ENCODE results near the gene HRC.
A peak's percentile ranks its signal among the peaks of the same experiment; 100 is the strongest.
"Not testable (repeated sequence)": the region's sequence is repeated elsewhere in the genome, so short reads cannot be mapped to it uniquely, and the experiment has no call there.

HRC gene, protein sequence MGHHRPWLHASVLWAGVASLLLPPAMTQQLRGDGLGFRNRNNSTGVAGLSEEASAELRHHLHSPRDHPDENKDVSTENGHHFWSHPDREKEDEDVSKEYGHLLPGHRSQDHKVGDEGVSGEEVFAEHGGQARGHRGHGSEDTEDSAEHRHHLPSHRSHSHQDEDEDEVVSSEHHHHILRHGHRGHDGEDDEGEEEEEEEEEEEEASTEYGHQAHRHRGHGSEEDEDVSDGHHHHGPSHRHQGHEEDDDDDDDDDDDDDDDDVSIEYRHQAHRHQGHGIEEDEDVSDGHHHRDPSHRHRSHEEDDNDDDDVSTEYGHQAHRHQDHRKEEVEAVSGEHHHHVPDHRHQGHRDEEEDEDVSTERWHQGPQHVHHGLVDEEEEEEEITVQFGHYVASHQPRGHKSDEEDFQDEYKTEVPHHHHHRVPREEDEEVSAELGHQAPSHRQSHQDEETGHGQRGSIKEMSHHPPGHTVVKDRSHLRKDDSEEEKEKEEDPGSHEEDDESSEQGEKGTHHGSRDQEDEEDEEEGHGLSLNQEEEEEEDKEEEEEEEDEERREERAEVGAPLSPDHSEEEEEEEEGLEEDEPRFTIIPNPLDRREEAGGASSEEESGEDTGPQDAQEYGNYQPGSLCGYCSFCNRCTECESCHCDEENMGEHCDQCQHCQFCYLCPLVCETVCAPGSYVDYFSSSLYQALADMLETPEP

DNA sequence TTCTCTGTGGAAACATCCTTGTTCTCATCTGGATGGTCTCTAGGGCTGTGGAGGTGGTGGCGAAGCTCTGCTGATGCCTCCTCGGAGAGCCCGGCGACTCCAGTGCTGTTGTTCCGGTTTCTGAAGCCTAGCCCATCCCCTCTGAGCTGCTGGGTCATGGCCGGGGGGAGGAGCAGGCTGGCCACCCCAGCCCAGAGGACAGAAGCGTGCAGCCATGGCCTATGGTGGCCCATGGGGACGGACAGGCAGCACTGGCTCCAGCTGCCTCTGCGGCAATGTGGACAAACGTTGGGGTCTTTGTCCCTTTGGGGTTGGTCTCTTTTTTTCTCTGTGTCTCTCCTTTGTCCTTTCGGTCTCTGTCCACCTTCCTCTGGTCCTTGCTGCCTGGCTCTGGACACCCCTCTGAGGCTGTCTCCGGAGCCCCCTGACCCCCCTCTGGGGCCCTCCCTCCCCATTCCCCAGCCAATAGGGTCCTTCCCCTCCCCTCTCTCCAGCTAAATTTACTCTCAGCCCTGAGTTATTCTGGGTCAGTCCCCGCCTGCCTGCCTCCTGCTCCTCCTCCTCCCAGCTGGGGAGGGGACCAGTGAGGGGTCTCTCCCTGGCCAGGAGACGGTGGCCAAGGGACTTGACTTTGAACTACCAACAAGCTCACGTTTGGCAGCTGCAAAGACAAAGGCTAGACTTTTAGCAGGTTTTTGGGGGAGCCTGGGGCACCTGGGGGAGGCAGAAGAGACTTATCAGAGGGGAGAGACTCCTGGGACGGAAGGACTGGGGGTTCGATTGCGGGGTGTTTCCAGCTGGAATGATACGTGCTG is at the start of gene HRC:
Gene HRC (minus strand): TSS at position 392 of the 815 bp plus-strand sequence. CDS start 159 bp downstream, at position 233.
- peak; percentile 66 for DNase-seq

GRCh38 chr19:49201042-49201441 is 45.8 kb upstream of the HRC start:
- no peak for DNase-seq

DNA sequence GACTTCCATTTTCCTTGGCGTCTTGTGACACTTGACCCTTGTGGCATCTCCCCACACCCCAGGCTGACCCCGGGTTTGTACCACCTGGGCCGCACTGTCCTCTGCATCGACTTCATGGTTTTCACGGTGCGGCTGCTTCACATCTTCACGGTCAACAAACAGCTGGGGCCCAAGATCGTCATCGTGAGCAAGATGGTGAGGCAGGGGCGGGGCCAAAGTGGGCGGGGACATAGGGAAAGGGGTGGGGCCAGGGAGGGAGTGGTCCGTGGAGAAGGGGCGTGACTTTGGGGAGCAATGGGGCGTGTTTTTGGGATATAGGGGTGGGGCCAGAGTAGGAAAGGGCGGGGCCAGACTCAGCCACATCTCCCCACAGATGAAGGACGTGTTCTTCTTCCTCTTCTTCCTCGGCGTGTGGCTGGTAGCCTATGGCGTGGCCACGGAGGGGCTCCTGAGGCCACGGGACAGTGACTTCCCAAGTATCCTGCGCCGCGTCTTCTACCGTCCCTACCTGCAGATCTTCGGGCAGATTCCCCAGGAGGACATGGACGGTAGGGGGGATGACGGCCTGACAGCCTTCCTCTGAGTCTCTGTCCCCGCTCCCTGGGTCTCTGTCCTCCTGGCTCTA is 45.2 kb upstream of the HRC start:
- DNase-seq: no peak

- DNase-seq: peak; percentile 59
These were observed 41.5 kb upstream of the HRC start for GRCh38 chr19:49196527-49197240.

DNA sequence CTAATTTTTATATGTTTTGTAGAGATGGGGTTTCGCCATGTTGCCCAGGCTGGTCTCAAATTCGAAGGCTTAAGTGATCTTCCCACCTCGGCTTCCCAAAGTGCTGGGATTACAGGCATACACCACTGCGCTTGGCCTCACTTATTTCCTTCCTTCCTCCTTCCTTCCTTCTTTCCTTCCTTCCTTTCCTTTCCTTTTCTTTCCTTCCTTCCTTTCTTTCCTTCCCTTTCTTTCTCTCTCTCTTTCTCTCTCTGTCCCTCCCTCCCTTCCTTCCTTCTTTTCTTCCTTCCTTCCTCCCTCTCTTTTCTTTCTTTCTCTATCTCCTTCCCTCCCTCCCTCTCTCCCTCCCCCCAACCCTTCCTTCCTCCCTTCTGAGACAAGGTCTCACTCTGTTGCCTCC is 39.2 kb upstream of the HRC start:
- no peak for DNase-seq

DNA sequence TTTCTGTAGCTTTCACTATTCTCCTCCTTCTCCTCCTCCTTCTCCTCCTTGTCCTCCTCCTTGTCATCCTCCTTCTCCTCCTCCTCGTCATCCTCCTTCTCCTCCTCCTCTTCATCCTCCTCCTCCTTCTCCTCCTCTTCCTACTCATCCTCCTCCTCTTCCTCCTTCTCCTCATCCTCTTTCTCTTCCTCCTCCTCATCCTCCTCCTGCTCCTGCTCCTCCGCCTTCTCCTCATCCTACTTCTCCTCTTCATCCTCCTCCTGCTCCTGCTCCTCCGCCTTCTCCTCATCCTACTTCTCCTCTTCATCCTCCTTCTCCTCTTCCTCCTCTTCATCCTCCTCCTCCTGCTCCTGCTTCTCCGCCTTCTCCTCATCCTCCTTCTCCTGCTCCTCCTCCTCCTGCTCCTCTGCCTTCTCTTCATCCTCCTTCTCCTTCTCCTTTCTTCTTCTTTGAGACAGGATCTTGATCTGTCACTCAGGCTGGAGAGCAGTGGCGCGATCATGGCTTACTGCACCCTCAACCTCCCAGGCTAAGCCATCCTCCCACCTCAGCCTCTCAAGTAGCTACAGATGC is 38.7 kb upstream of the HRC start:
- no peak for DNase-seq

- DNase-seq: no peak
These were observed 35.6 kb upstream of the HRC start for GRCh38 chr19:49190781-49191180.

DNA sequence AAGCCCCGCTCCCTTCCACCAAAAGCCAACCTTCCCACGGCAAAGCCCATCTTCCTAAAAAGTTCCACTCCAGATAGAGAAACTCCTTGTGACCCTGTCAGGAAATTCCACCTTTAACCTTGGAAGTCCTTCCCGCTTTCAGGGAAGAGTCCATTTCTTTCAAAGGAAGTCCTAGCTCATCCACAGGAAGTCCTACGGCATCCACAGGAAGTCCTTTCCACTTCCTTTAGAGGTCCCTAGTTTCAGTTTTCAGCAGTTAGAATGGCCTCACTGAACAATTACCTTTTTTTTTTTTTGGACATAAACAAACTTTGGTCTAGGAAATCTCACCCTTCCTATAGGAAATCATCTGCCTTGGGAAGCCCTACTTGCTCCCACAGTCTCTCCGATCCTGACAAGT is 34.1 kb upstream of the HRC start:
- no peak for DNase-seq

GRCh38 chr19:49188626-49189200 is 33.5 kb upstream of the HRC start:
- DNase-seq: no peak

- no peak for DNase-seq
These were observed 30.9 kb upstream of the HRC start for GRCh38 chr19:49186108-49186507.

DNA sequence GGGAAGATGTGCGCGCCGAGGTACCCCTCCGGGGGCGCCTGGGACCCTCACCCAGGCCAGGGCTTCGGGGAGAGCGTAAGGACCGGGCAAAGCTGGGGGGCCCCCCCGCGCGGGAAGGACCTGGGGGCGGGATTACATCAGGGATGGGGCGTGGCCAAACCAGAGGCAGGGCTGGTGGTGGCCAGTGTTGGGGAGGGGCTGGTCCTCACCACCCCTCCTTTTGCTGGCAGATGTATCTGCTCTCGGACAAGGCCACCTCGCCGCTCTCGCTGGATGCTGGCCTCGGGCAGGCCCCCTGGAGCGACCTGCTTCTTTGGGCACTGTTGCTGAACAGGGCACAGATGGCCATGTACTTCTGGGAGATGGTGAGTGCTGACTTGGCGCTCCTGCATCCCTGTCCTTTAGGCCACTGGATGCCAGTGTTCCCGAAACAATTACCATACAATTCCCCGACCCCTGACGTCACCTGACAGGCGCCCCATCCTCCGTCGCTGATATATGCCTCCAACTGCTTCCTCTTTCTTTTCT is 27.7 kb upstream of the HRC start:
- DNase-seq: no peak

- not testable (repeated sequence) for DNase-seq
These were observed 27.0 kb upstream of the HRC start for GRCh38 chr19:49182010-49182847.

- no peak for DNase-seq
These were observed 25.5 kb upstream of the HRC start for GRCh38 chr19:49180659-49181058.

DNA sequence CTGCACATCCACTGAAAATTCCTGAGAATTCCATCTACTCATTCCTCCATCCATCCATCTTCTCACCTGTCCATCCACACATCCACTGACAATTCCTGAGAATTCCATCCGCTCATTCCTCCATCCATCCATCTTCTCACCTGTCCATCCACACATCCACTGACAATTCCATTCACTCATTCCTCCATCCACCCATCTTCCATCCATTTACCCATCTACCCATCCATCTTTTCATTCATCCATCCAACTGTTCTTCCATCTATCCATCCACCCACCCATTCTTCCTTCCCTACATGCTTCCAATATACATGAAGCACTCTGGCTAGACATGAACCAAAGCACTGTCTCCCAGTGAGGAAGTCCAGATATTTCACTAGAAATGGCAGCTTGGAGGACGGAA is 18.0 kb upstream of the HRC start:
- no peak for DNase-seq

GRCh38 chr19:49168421-49168820 is 13.2 kb upstream of the HRC start:
- no peak for DNase-seq

DNA sequence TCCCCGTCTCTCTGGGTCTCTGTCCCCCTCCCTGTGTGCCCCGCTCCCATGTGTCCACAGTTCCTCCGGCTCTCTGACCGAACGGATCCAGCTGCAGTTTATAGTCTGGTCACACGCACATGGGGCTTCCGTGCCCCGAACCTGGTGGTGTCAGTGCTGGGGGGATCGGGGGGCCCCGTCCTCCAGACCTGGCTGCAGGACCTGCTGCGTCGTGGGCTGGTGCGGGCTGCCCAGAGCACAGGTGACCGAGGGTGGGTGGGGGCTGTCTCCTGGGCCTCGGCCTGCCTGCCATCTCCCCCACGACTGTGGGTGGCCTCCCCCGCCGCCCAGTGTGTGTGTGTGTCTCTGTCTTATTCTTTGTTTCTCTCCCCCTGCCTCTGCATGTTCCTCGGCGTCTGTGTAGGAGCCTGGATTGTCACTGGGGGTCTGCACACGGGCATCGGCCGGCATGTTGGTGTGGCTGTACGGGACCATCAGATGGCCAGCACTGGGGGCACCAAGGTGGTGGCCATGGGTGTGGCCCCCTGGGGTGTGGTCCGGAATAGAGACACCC is 12.7 kb upstream of the HRC start:
- no peak for DNase-seq

GRCh38 chr19:49165865-49166301 is 10.7 kb upstream of the HRC start:
- DNase-seq: no peak

GRCh38 chr19:49165111-49165750 is 10.0 kb upstream of the HRC start:
- no peak for DNase-seq

GRCh38 chr19:49161987-49162386 is 6.8 kb upstream of the HRC start:
- no peak for DNase-seq
